CD4-positive, alpha-beta T cell treated with Interleukin-6 at 100 ng/mL for 8 hours (primary cell): Measurements from ENCODE around the gene PLCB1.
"Not testable (repeated sequence)": the region's sequence is repeated elsewhere in the genome, so short reads cannot be mapped to it uniquely, and the experiment has no call there.

Experiments used
- DNase-seq: peaks from one replicate; pipeline ENCODE4 v3.0.0-alpha.2; 2020; ENCODE audit warnings: mixed read lengths, low spot score

The PLCB1 gene

GRCh38 chr20:8404912-8405635, 273.0 kb downstream of the PLCB1 start:
- no peak for DNase-seq

GRCh38 chr20:8406391-8406790, 274.3 kb downstream of the PLCB1 start:
- no peak for DNase-seq

- DNase-seq: no peak
These were observed 276.7 kb downstream of the PLCB1 start for GRCh38 chr20:8408587-8409307.

- no peak for DNase-seq
These were observed 281.6 kb downstream of the PLCB1 start for GRCh38 chr20:8413691-8414090.

GRCh38 chr20:8414586-8415274, 282.7 kb downstream of the PLCB1 start:
- DNase-seq: no peak

GRCh38 chr20:8421981-8422380, 289.9 kb downstream of the PLCB1 start:
- no peak for DNase-seq

- no peak for DNase-seq
These were observed 291.4 kb downstream of the PLCB1 start for GRCh38 chr20:8423482-8423881.

GRCh38 chr20:8424010-8424409, 291.9 kb downstream of the PLCB1 start:
- no peak for DNase-seq

GRCh38 chr20:8425016-8425415, 292.9 kb downstream of the PLCB1 start:
- DNase-seq: no peak

- no peak for DNase-seq
These were observed 293.7 kb downstream of the PLCB1 start for GRCh38 chr20:8425802-8426201.

GRCh38 chr20:8427419-8428040, 295.5 kb downstream of the PLCB1 start:
- no peak for DNase-seq

GRCh38 chr20:8428988-8429387, 296.9 kb downstream of the PLCB1 start:
- no peak for DNase-seq

GRCh38 chr20:8431538-8432434, 299.7 kb downstream of the PLCB1 start:
- DNase-seq: no peak

GRCh38 chr20:8432435-8433148, 300.5 kb downstream of the PLCB1 start:
- DNase-seq: no peak

- DNase-seq: no peak
These were observed 301.2 kb downstream of the PLCB1 start for GRCh38 chr20:8433291-8433690.

- no peak for DNase-seq
These were observed 302.3 kb downstream of the PLCB1 start for GRCh38 chr20:8434326-8434876.

GRCh38 chr20:8435285-8436035, 303.4 kb downstream of the PLCB1 start:
- DNase-seq: no peak

GRCh38 chr20:8436938-8437337, 304.9 kb downstream of the PLCB1 start:
- not testable (repeated sequence) for DNase-seq

GRCh38 chr20:8438748-8439147, 306.7 kb downstream of the PLCB1 start:
- no peak for DNase-seq
